ENCODE measurements around the gene C17orf67.

GRCh38 chr17:56819030-56819429, 14.7 kb downstream of the C17orf67 start:
- TF ChIP-seq CTCF (IDR thresholded peaks at IDR 0.05) (no peak), POLR2A (IDR thresholded peaks at IDR 0.05) (no peak)
